ENCODE data around the gene PDZRN4. TPM values are rescaled to one million over a fixed set of nuclear protein-coding genes. Genes with fewer than 3 reads are reported as not detected.

Gene PDZRN4
- total RNA-seq, 1 experiment from 2014 or later: not detected

DNA sequence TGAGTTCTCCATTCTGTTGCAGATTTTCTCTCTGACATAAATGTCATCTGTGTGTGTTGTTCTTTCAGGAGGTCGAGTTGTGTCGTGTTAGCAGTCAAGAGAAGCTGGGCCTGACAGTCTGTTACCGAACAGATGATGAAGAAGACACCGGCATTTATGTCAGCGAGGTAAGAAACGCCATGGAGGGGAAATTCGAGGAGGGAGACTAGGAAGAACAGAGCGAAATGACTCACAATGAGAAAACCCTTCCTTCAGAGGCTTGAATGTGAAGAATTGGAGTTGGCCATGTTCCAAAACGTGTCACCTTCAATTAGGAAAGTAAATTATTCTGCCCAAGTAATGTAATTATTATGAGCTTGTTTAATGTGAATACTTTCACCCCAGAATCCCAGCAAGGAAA lies 364.5 kb downstream of the PDZRN4 start:
- Histone ChIP-seq H3K9me3 (ENCODE audit: low read depth, low read length, poor library complexity, severe bottlenecking) (no peaks in the 10 kb centered on the region), H3K36me3 (ENCODE audit: insufficient read depth, low read length, poor library complexity, severe bottlenecking) (no peaks in the 10 kb centered on the region), H3K27ac (ENCODE audit: low read depth, low read length, poor library complexity, severe bottlenecking) (no peak overlapping the region), H3K27me3 (replicated peaks; ENCODE audit: insufficient read depth, low read depth, low read length, poor library complexity) (no peaks in the 10 kb centered on the region), H3K4me1 (ENCODE audit: insufficient read depth, low read length, poor library complexity, severe bottlenecking) (no peaks in the 10 kb centered on the region), H3K4me3 (ENCODE audit: low read depth, low read length, poor library complexity, severe bottlenecking) (no peak overlapping the region)
- no TSS peak for BruUV-seq (replicated peaks)
- peak; percentile 18 for DNase-seq (ENCODE audit: low spot score)
- ChIA-PET POLR2A (ENCODE audit: low non-redundant PET) (no interaction called here), CTCF (no interaction called here)
- no peak for TF ChIP-seq EZH2 (IDR thresholded peaks at IDR 0.05; ENCODE audit: borderline replicate concordance, low read depth, low read length, poor library complexity, severe bottlenecking)
- TF ChIP-seq, protein P1, sequence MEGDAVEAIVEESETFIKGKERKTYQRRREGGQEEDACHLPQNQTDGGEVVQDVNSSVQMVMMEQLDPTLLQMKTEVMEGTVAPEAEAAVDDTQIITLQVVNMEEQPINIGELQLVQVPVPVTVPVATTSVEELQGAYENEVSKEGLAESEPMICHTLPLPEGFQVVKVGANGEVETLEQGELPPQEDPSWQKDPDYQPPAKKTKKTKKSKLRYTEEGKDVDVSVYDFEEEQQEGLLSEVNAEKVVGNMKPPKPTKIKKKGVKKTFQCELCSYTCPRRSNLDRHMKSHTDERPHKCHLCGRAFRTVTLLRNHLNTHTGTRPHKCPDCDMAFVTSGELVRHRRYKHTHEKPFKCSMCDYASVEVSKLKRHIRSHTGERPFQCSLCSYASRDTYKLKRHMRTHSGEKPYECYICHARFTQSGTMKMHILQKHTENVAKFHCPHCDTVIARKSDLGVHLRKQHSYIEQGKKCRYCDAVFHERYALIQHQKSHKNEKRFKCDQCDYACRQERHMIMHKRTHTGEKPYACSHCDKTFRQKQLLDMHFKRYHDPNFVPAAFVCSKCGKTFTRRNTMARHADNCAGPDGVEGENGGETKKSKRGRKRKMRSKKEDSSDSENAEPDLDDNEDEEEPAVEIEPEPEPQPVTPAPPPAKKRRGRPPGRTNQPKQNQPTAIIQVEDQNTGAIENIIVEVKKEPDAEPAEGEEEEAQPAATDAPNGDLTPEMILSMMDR (conservative IDR thresholded peaks at IDR 0.05; ENCODE audit: low read depth, low read length): no peak
- intact Hi-C loops (cut with micrococcal nuclease; ENCODE audit: unreplicated experiment): no loop called here

DNA sequence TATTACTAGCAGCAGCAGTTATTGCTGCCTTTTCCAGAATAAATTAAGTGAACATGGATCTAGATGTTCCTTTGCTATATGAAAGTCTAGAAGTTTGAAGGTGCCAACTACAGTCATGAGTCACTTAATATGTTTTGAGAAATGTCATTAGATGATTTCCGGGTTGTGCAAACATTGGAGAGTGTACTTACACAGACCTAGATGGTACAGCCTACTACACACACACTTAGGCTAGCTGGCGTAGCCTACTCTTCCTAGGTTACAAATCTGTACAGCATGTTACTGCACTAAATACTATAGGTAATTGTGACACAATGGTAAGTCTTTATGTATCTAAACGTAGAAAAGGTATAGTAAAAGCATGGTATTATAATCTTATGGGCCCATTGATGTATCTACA lies 368.1 kb downstream of the PDZRN4 start:
- Histone ChIP-seq H3K4me1 (ENCODE audit: insufficient read depth, low read length, poor library complexity, severe bottlenecking) (no peaks in the 10 kb centered on the region), H3K36me3 (ENCODE audit: insufficient read depth, low read length, poor library complexity, severe bottlenecking) (no peaks in the 10 kb centered on the region), H3K9me3 (ENCODE audit: low read depth, low read length, poor library complexity, severe bottlenecking) (no peaks in the 10 kb centered on the region), H3K4me3 (ENCODE audit: low read depth, low read length, poor library complexity, severe bottlenecking) (no peak overlapping the region), H3K27me3 (replicated peaks; ENCODE audit: insufficient read depth, low read depth, low read length, poor library complexity) (no peaks in the 10 kb centered on the region), H3K27ac (ENCODE audit: low read depth, low read length, poor library complexity, severe bottlenecking) (no peak overlapping the region)
- BruUV-seq (replicated peaks): no TSS peak
- ChIA-PET POLR2A (ENCODE audit: low non-redundant PET) (no interaction called here), CTCF (no interaction called here)
- no peak for DNase-seq (ENCODE audit: low spot score)
- intact Hi-C loops (cut with micrococcal nuclease; ENCODE audit: unreplicated experiment): no loop called here
- TF ChIP-seq, protein P1 (conservative IDR thresholded peaks at IDR 0.05; ENCODE audit: low read depth, low read length): no peak
- no peak for TF ChIP-seq EZH2 (IDR thresholded peaks at IDR 0.05; ENCODE audit: borderline replicate concordance, low read depth, low read length, poor library complexity, severe bottlenecking)

DNA sequence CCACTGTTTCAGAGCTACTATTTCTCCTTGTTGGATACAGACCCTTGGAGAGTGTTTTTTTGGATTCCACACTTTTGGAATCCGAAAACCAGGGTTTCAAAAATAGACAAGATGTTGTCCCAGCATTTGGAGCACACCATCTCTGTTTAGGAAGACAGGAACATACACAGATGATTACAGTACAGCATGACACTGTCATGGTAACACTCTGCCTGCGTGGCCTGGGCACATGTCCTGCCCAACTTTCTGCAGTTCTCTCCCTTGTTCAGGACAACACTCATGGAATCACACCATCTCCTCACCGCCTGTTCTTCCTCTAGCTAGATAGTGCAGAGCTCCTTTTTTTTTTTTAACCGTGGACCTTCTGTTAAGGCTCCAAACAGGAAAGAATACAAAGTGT lies 369.2 kb downstream of the PDZRN4 start:
- H3K36me3 ChIP-seq (ENCODE audit: insufficient read depth, low read length, poor library complexity, severe bottlenecking): no peaks in the 10 kb centered on the region
- no peaks in the 10 kb centered on the region for H3K9me3 ChIP-seq (ENCODE audit: low read depth, low read length, poor library complexity, severe bottlenecking)
- intact Hi-C loops (cut with micrococcal nuclease; ENCODE audit: unreplicated experiment): no loop called here
- H3K4me1 ChIP-seq (ENCODE audit: insufficient read depth, low read length, poor library complexity, severe bottlenecking): no peaks in the 10 kb centered on the region
- no peak overlapping the region for H3K4me3 ChIP-seq (ENCODE audit: low read depth, low read length, poor library complexity, severe bottlenecking)
- POLR2A ChIA-PET (ENCODE audit: low non-redundant PET): interaction anchor here (0.7 kb wide), 1 partner anchor 24 kb away, joined by 3 read pairs; no protein-coding TSS in a partner anchor
- CTCF ChIA-PET: no interaction called here
- no peak for DNase-seq (ENCODE audit: low spot score)
- BruUV-seq (replicated peaks): no TSS peak
- no peak overlapping the region for H3K27ac ChIP-seq (ENCODE audit: low read depth, low read length, poor library complexity, severe bottlenecking)
- no peaks in the 10 kb centered on the region for H3K27me3 ChIP-seq (replicated peaks; ENCODE audit: insufficient read depth, low read depth, low read length, poor library complexity)
- TF ChIP-seq, protein P1 (conservative IDR thresholded peaks at IDR 0.05; ENCODE audit: low read depth, low read length): no peak
- TF ChIP-seq EZH2 (IDR thresholded peaks at IDR 0.05; ENCODE audit: borderline replicate concordance, low read depth, low read length, poor library complexity, severe bottlenecking): no peak
